Pons (tissue), 1 donor: ENCODE data around the gene MLLT1.

ENCODE experiments used
- DNase-seq: peaks from one replicate; pipeline ENCODE4 v3.0.0-alpha.2; 2016; ENCODE audit warnings: low spot score

Gene MLLT1

GRCh38 chr19:6234527-6234926, 45.2 kb downstream of the MLLT1 start:
- no peak for DNase-seq

GRCh38 chr19:6233827-6234511, 45.8 kb downstream of the MLLT1 start:
- no peak for DNase-seq

GRCh38 chr19:6233056-6233826, 46.5 kb downstream of the MLLT1 start:
- DNase-seq: no peak

GRCh38 chr19:6232601-6233055, 47.1 kb downstream of the MLLT1 start:
- DNase-seq: no peak

- DNase-seq: no peak
These were observed 48.8 kb downstream of the MLLT1 start for GRCh38 chr19:6230991-6231448.

- DNase-seq: no peak
These were observed 49.6 kb downstream of the MLLT1 start for GRCh38 chr19:6229951-6230712.

GRCh38 chr19:6229216-6229913, 50.4 kb downstream of the MLLT1 start:
- DNase-seq: no peak

- DNase-seq: no peak
These were observed 51.1 kb downstream of the MLLT1 start for GRCh38 chr19:6228551-6229215.

GRCh38 chr19:6227936-6228325, 51.8 kb downstream of the MLLT1 start:
- no peak for DNase-seq

GRCh38 chr19:6227156-6227935, 52.4 kb downstream of the MLLT1 start:
- no peak for DNase-seq

- no peak for DNase-seq
These were observed 53.2 kb downstream of the MLLT1 start for GRCh38 chr19:6226444-6227155.

- DNase-seq: no peak
These were observed 53.8 kb downstream of the MLLT1 start for GRCh38 chr19:6226012-6226411.

- DNase-seq: no peak
These were observed 54.4 kb downstream of the MLLT1 start for GRCh38 chr19:6225232-6225865.

GRCh38 chr19:6224308-6224675, 55.5 kb downstream of the MLLT1 start:
- DNase-seq: no peak

- DNase-seq: no peak
These were observed 56.1 kb downstream of the MLLT1 start for GRCh38 chr19:6223461-6224307.

- no peak for DNase-seq
These were observed 56.9 kb downstream of the MLLT1 start for GRCh38 chr19:6222884-6223283.

GRCh38 chr19:6221878-6222746, 57.7 kb downstream of the MLLT1 start:
- no peak for DNase-seq
